Measurements from ENCODE around the gene TCP11.
"Not testable (repeated sequence)": the region's sequence is repeated elsewhere in the genome, so short reads cannot be mapped to it uniquely, and the experiment has no call there.

Gene TCP11

DNA sequence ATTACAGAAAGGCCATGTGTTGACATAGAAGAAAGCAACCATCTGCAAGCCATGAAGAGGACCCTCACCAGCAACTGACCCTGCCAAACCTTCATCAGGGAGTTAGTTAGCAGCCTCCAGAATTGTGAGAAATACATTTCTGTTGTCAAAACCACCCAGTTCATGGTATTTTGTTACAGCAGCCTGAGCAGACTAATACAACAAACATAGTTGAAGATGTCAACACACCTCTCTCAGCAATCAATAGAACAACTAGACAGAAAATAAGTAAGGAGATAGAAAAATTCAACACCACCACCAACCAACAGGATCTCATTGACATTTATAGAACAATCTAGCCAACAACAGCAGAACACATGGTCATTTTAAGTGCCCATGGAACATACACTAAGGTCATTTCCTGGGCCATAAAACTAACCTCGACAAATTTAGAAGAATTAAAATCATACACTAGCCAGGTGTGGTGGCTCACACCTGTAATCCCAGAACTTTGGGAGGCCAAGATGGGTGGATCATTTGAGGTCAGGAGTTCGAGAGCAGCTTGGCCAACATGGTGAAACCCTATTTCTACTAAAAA is 32.7 kb downstream of the TCP11 start (continued):
- TF ChIP-seq, protein P1, sequence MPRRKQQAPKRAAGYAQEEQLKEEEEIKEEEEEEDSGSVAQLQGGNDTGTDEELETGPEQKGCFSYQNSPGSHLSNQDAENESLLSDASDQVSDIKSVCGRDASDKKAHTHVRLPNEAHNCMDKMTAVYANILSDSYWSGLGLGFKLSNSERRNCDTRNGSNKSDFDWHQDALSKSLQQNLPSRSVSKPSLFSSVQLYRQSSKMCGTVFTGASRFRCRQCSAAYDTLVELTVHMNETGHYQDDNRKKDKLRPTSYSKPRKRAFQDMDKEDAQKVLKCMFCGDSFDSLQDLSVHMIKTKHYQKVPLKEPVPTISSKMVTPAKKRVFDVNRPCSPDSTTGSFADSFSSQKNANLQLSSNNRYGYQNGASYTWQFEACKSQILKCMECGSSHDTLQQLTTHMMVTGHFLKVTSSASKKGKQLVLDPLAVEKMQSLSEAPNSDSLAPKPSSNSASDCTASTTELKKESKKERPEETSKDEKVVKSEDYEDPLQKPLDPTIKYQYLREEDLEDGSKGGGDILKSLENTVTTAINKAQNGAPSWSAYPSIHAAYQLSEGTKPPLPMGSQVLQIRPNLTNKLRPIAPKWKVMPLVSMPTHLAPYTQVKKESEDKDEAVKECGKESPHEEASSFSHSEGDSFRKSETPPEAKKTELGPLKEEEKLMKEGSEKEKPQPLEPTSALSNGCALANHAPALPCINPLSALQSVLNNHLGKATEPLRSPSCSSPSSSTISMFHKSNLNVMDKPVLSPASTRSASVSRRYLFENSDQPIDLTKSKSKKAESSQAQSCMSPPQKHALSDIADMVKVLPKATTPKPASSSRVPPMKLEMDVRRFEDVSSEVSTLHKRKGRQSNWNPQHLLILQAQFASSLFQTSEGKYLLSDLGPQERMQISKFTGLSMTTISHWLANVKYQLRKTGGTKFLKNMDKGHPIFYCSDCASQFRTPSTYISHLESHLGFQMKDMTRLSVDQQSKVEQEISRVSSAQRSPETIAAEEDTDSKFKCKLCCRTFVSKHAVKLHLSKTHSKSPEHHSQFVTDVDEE (CRISPR knock-in tag; IDR thresholded peaks at IDR 0.05), result no peak
- no peak for TF ChIP-seq ZNF565 (CRISPR knock-in tag; conservative IDR thresholded peaks at IDR 0.05; ENCODE audit: low read depth)

DNA sequence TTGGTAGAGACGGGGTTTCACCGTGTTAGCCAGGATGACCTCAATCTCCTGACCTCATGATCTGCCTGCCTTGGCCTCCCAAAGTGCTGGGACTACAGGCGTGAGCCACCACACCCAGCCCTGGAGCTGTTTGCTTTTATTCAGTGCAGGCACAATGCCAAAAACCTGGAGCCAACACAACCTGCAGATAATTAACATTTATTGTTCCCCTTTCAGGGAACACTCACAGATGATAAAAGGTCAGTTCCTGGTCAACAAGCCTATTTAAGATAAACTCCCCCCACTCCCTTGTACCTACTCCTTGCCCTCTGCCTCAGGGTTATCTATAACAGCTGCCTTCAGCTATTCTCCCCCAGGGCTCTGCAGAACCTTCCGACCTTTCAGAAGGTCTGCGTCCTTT is 33.4 kb downstream of the TCP11 start:
- not testable (repeated sequence) for ATAC-seq

DNA sequence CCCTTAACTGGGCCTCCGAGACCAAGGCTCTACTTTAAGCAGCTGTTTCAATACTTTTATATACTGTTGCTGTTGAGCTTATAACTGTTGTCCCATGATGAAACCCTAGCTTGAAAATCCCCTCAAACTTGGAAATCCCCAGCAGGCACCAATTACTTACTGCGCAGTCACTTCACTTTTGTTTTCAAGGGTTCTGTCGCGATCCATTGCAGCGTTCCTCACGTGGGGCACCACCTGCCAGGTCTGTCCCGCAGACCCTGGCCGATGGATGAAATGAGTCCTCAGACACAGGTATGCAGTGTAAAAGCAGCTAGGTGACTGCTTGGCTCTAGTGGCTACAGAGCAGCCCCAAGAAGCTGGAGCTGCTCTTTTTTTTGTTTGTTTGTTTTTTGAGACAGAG is 33.9 kb downstream of the TCP11 start:
- not testable (repeated sequence) for ATAC-seq

DNA sequence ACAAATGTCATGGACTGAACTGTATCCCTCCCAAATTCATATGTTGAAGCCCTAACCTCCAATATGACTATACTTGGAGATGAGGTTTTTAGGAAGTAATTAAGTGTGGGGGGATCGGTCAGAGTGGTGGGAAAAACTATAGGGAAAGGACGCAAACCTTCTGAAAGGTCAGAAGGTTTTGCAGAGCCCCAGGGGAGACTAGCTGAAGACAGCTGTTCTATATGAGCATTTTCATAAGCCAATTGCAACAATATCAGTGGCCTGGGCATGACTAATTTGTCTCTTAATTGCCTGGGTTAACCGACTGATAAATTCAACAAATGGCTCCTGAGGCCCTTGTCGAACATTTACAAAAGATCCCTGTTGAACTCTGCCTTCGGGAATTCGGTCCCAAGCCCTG is 35.1 kb downstream of the TCP11 start:
- ATAC-seq, result not testable (repeated sequence)

DNA sequence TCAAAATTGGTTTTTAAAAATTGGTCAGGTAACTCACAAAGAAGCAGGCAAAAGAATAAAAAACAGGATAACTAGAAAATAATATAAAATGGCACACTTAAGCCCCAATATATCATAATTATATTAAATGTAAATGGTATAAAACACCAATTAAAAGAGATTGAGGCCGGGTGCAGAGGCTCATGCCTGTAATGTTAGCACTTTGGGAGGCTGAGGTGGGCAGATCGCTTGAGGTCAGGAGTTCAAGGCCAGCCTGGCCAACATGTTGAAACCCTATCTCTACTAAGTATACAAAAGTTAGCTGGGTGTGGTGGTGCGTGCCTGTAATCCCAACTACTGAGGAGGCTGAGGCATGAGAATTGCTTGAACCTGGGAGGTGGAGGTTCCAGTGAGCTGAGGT is 36.1 kb downstream of the TCP11 start:
- ATAC-seq, result no peak
- TF ChIP-seq, protein P2, sequence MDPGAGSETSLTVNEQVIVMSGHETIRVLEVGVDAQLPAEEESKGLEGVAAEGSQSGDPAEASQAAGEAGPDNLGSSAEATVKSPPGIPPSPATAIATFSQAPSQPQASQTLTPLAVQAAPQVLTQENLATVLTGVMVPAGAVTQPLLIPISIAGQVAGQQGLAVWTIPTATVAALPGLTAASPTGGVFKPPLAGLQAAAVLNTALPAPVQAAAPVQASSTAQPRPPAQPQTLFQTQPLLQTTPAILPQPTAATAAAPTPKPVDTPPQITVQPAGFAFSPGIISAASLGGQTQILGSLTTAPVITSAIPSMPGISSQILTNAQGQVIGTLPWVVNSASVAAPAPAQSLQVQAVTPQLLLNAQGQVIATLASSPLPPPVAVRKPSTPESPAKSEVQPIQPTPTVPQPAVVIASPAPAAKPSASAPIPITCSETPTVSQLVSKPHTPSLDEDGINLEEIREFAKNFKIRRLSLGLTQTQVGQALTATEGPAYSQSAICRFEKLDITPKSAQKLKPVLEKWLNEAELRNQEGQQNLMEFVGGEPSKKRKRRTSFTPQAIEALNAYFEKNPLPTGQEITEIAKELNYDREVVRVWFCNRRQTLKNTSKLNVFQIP (CRISPR knock-in tag; IDR thresholded peaks at IDR 0.05; ENCODE audit: borderline replicate concordance, low read depth), result no peak
- TF ChIP-seq BACH2 (CRISPR knock-in tag; IDR thresholded peaks at IDR 0.05; ENCODE audit: borderline replicate concordance) (no peak), GLIS3 (CRISPR knock-in tag; IDR thresholded peaks at IDR 0.05) (no peak)
- TF ChIP-seq, protein P3, sequence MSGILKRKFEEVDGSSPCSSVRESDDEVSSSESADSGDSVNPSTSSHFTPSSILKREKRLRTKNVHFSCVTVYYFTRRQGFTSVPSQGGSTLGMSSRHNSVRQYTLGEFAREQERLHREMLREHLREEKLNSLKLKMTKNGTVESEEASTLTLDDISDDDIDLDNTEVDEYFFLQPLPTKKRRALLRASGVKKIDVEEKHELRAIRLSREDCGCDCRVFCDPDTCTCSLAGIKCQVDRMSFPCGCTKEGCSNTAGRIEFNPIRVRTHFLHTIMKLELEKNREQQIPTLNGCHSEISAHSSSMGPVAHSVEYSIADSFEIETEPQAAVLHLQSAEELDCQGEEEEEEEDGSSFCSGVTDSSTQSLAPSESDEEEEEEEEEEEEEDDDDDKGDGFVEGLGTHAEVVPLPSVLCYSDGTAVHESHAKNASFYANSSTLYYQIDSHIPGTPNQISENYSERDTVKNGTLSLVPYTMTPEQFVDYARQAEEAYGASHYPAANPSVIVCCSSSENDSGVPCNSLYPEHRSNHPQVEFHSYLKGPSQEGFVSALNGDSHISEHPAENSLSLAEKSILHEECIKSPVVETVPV (CRISPR knock-in tag; IDR thresholded peaks at IDR 0.05), result no peak

DNA sequence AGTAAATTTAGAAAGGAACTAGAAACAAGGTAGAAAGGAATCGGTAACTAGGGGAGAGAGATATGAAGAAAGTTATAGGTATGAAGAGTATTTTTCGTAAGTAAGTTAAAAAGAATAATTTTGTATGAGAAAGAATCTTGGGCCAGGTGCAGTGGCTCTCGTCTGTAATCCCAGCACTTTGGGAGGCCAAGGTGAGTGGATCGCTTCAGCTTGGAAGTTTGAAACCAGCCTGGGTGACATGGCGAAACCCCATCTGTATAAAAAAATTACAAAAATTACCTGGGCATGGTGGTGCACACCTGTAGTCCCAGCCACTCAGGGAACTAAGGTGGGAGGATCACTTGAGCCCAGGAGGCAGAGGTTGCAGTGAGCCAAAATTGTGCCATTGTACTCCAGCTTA is 42.0 kb downstream of the TCP11 start:
- TF ChIP-seq TCF4 (CRISPR knock-in tag; IDR thresholded peaks at IDR 0.05; ENCODE audit: borderline replicate concordance) (no peak), RARB (CRISPR knock-in tag; IDR thresholded peaks at IDR 0.05) (no peak), ZNF565 (CRISPR knock-in tag; conservative IDR thresholded peaks at IDR 0.05; ENCODE audit: low read depth) (no peak), ESRRG (CRISPR knock-in tag; IDR thresholded peaks at IDR 0.05) (no peak), GLIS3 (CRISPR knock-in tag; IDR thresholded peaks at IDR 0.05) (no peak), ZNF8 (CRISPR knock-in tag; IDR thresholded peaks at IDR 0.05) (no peak), ZC3H10 (CRISPR knock-in tag; IDR thresholded peaks at IDR 0.05) (no peak), ZFP30 (CRISPR knock-in tag; IDR thresholded peaks at IDR 0.05) (no peak), BACH2 (CRISPR knock-in tag; IDR thresholded peaks at IDR 0.05; ENCODE audit: borderline replicate concordance) (no peak), CSDC2 (CRISPR knock-in tag; IDR thresholded peaks at IDR 0.05) (no peak), PPARA (CRISPR knock-in tag; IDR thresholded peaks at IDR 0.05; ENCODE audit: borderline replicate concordance) (no peak)
- TF ChIP-seq, protein P4, sequence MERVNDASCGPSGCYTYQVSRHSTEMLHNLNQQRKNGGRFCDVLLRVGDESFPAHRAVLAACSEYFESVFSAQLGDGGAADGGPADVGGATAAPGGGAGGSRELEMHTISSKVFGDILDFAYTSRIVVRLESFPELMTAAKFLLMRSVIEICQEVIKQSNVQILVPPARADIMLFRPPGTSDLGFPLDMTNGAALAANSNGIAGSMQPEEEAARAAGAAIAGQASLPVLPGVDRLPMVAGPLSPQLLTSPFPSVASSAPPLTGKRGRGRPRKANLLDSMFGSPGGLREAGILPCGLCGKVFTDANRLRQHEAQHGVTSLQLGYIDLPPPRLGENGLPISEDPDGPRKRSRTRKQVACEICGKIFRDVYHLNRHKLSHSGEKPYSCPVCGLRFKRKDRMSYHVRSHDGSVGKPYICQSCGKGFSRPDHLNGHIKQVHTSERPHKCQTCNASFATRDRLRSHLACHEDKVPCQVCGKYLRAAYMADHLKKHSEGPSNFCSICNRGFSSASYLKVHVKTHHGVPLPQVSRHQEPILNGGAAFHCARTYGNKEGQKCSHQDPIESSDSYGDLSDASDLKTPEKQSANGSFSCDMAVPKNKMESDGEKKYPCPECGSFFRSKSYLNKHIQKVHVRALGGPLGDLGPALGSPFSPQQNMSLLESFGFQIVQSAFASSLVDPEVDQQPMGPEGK (CRISPR knock-in tag; IDR thresholded peaks at IDR 0.05; ENCODE audit: borderline replicate concordance), result no peak
- TF ChIP-seq, protein P3 (CRISPR knock-in tag; IDR thresholded peaks at IDR 0.05), result no peak
- TF ChIP-seq, protein P2 (CRISPR knock-in tag; IDR thresholded peaks at IDR 0.05; ENCODE audit: borderline replicate concordance, low read depth), result no peak
- ATAC-seq, result no peak
